Parathyroid adenoma (tissue), 2 donors: ENCODE data around the gene LRRC1.

Experiments used
- H2AFZ ChIP-seq: fragments of 300-600 bp; sonication (generic); one replicate; pipeline ENCODE4 v1.7.0; 2017; ENCODE audit warnings: antibody characterized with exemption, mild to moderate bottlenecking
- H3K27ac ChIP-seq: fragments of 300-600 bp; sonication (generic); one replicate; pipeline ENCODE4 v1.7.0; 2017
- H3K27me3 ChIP-seq: fragments of 300-600 bp; sonication (generic); one replicate; pipeline ENCODE4 v1.7.0; 2017; ENCODE audit warnings: low read length; ENCODE audit not compliant: control insufficient read depth, insufficient read depth
- H3K36me3 ChIP-seq: fragments of 300-600 bp; sonication (generic); one replicate; pipeline ENCODE4 v1.7.0; 2017; ENCODE audit warnings: low read length; ENCODE audit not compliant: control insufficient read depth, insufficient read depth
- H3K4me1 ChIP-seq: fragments of 300-600 bp; sonication (generic); one replicate; pipeline ENCODE4 v1.7.0; 2017; ENCODE audit warnings: control low read depth
- H3K4me2 ChIP-seq: fragments of 300-600 bp; sonication (generic); one replicate; pipeline ENCODE4 v1.7.0; 2017; ENCODE audit warnings: low read length
- H3K4me3 ChIP-seq: fragments of 300-600 bp; sonication (generic); one replicate; pipeline ENCODE4 v1.7.0; 2017; ENCODE audit warnings: low read depth, low read length
- H3K79me2 ChIP-seq: fragments of 300-600 bp; sonication (generic); one replicate; pipeline ENCODE4 v1.7.0; 2017; ENCODE audit warnings: control low read depth
- H3K9ac ChIP-seq: fragments of 300-600 bp; sonication (generic); one replicate; pipeline ENCODE4 v1.7.0; 2017; ENCODE audit warnings: mild to moderate bottlenecking
- H3K9me3 ChIP-seq: fragments of 300-600 bp; sonication (generic); one replicate; pipeline ENCODE4 v1.7.0; 2017; ENCODE audit warnings: low read length; ENCODE audit not compliant: control insufficient read depth
- CTCF ChIP-seq: fragments of 300-600 bp; sonication (generic); IDR thresholded peaks from one replicate; pipeline ENCODE4 v1.7.0; 2017; ENCODE audit warnings: antibody characterized with exemption, mild to moderate bottlenecking
- donor health status: primary hyperparathyroidism.

The LRRC1 gene

GRCh38 chr6:53868626-53869025 is 73.8 kb downstream of the LRRC1 start:
- Histone ChIP-seq H3K4me2 (no peak overlapping the region), H3K9me3 (no peaks in the 10 kb centered on the region), H2AFZ (no peak overlapping the region), H3K36me3 (no peaks in the 10 kb centered on the region), H3K79me2 (peaks cover 36% of the 10 kb centered on the region), H3K4me3 (no peak overlapping the region), H3K4me1 (peaks cover 22% of the 10 kb centered on the region), H3K27ac (no peak overlapping the region), H3K9ac (no peak overlapping the region), H3K27me3 (no peaks in the 10 kb centered on the region)
- TF ChIP-seq CTCF, result no peak

- peak overlapping the region; percentile 37 for H3K4me3 ChIP-seq
- no peak overlapping the region for H3K9ac ChIP-seq
- no peaks in the 10 kb centered on the region for H3K36me3 ChIP-seq
- H3K4me1 ChIP-seq, result peaks cover 16% of the 10 kb centered on the region
- peak overlapping the region; percentile 63 for H3K27ac ChIP-seq
- no peak for TF ChIP-seq CTCF
- no peaks in the 10 kb centered on the region for H3K9me3 ChIP-seq
- H3K4me2 ChIP-seq, result peak overlapping the region; percentile 45
- H3K79me2 ChIP-seq, result peaks cover 36% of the 10 kb centered on the region
- no peak overlapping the region for H2AFZ ChIP-seq
- no peaks in the 10 kb centered on the region for H3K27me3 ChIP-seq
Measured at GRCh38 chr6:53869964-53870363, 75.2 kb downstream of the LRRC1 start.

GRCh38 chr6:53873922-53874321 is 79.1 kb downstream of the LRRC1 start:
- no peak overlapping the region for H3K4me3 ChIP-seq
- peaks cover 18% of the 10 kb centered on the region for H3K4me1 ChIP-seq
- no peaks in the 10 kb centered on the region for H3K9me3 ChIP-seq
- no peak overlapping the region for H3K9ac ChIP-seq
- H3K36me3 ChIP-seq, result no peaks in the 10 kb centered on the region
- no peaks in the 10 kb centered on the region for H3K27me3 ChIP-seq
- H3K27ac ChIP-seq, result no peak overlapping the region
- no peak overlapping the region for H2AFZ ChIP-seq
- no peak for TF ChIP-seq CTCF
- no peak overlapping the region for H3K4me2 ChIP-seq
- peaks cover 44% of the 10 kb centered on the region for H3K79me2 ChIP-seq

GRCh38 chr6:53874964-53875363 is 80.2 kb downstream of the LRRC1 start:
- Histone ChIP-seq H3K4me3 (no peak overlapping the region), H3K9ac (no peak overlapping the region), H3K9me3 (no peaks in the 10 kb centered on the region), H3K79me2 (peaks cover 48% of the 10 kb centered on the region), H3K4me1 (peaks cover 15% of the 10 kb centered on the region), H3K4me2 (no peak overlapping the region), H3K36me3 (no peaks in the 10 kb centered on the region), H3K27me3 (no peaks in the 10 kb centered on the region), H2AFZ (no peak overlapping the region), H3K27ac (no peak overlapping the region)
- no peak for TF ChIP-seq CTCF

GRCh38 chr6:53877151-53877550 is 82.3 kb downstream of the LRRC1 start:
- no peak overlapping the region for H3K9ac ChIP-seq
- H3K36me3 ChIP-seq, result no peaks in the 10 kb centered on the region
- H3K4me1 ChIP-seq, result peaks cover 4% of the 10 kb centered on the region
- no peaks in the 10 kb centered on the region for H3K27me3 ChIP-seq
- H3K4me2 ChIP-seq, result no peak overlapping the region
- H3K9me3 ChIP-seq, result no peaks in the 10 kb centered on the region
- no peak overlapping the region for H3K4me3 ChIP-seq
- H3K79me2 ChIP-seq, result peaks cover 48% of the 10 kb centered on the region
- no peak overlapping the region for H3K27ac ChIP-seq
- H2AFZ ChIP-seq, result no peak overlapping the region
- no peak for TF ChIP-seq CTCF
